ENCODE measurements around the gene SLC25A45.

- no peak for TF ChIP-seq POLR2A (IDR thresholded peaks at IDR 0.05)
- no peak for TF ChIP-seq CTCF (IDR thresholded peaks at IDR 0.05)
- TF ChIP-seq POLR2AphosphoS5 (IDR thresholded peaks at IDR 0.05) = no peak
These were observed 42.2 kb downstream of the SLC25A45 start for GRCh38 chr11:65340226-65340625.
